Osteoblast (primary cell): ENCODE measurements around the gene DMRTA1. TPM values are rescaled to one million over a fixed set of nuclear protein-coding genes. Genes with fewer than 3 reads are reported as not detected.
"Not testable (repeated sequence)": the region's sequence is repeated elsewhere in the genome, so short reads cannot be mapped to it uniquely, and the experiment has no call there.

ENCODE experiments used
- DNase-seq: peaks from one replicate; pipeline ENCODE4 v3.0.0; 2011; ENCODE audit warnings: low spot score, mixed read lengths; ENCODE audit not compliant: insufficient read length; ENCODE audit errors: missing footprints
- H2AFZ ChIP-seq: 2 replicates; pipeline ENCODE4 v1.6.0; 2011; ENCODE audit warnings: mild to moderate bottlenecking, low read length
- H3K27ac ChIP-seq: 2 replicates; pipeline ENCODE4 v1.5.1; 2011; ENCODE audit warnings: mild to moderate bottlenecking, low read depth, low read length, moderate library complexity
- H3K27me3 ChIP-seq: 2 replicates; pipeline ENCODE4 v1.6.0; 2012; ENCODE audit warnings: mild to moderate bottlenecking, control low read depth, inconsistent platforms, low read length, moderate library complexity; ENCODE audit not compliant: insufficient read depth
- H3K36me3 ChIP-seq: 2 replicates; pipeline ENCODE4 v1.5.1; 2011; ENCODE audit warnings: mild to moderate bottlenecking, low read length, control low read depth, moderate library complexity; ENCODE audit not compliant: insufficient read depth
- H3K4me1 ChIP-seq: 2 replicates; pipeline ENCODE4 v1.5.1; 2011; ENCODE audit warnings: mild to moderate bottlenecking, low read length, control low read depth, moderate library complexity; ENCODE audit not compliant: insufficient read depth
- H3K4me2 ChIP-seq: 2 replicates; pipeline ENCODE4 v1.6.0; 2011; ENCODE audit warnings: mild to moderate bottlenecking, low read length; ENCODE audit not compliant: insufficient read depth
- H3K4me3 ChIP-seq: fragments of 200-600 bp; sonication (generic); 3 replicates; pipeline ENCODE4 v1.5.1; 2012; ENCODE audit warnings: mild to moderate bottlenecking, low read length, inconsistent platforms; ENCODE audit not compliant: insufficient read depth
- H3K79me2 ChIP-seq: 2 replicates; pipeline ENCODE4 v1.6.0; 2012; ENCODE audit warnings: mild to moderate bottlenecking, low read length, control low read depth, inconsistent platforms; ENCODE audit not compliant: insufficient read depth
- H3K9me3 ChIP-seq: 2 replicates; pipeline ENCODE4 v1.5.1; 2011; ENCODE audit warnings: low read depth, low read length, control low read depth
- H4K20me1 ChIP-seq: 2 replicates; pipeline ENCODE4 v1.6.0; 2012; ENCODE audit warnings: mild to moderate bottlenecking, low read length, control low read depth; ENCODE audit not compliant: insufficient read depth
- total RNA-seq: library from RNA; depleted of rRNA; stranded (reverse); fragments of >200 nt; gene quantifications from 2 replicates; pipeline ENCODE4 v1.2.3, GENCODE V29; 2012
- TF ChIP-seq, protein P1 (sequence below): IDR thresholded peaks from 2 replicates; pipeline ENCODE4 v1.5.1; 2011; ENCODE audit warnings: mild to moderate bottlenecking, low read depth, low read length, moderate library complexity; ENCODE audit errors: extremely low read depth

Gene DMRTA1
- total RNA-seq, 1 donor = 4.3 TPM

DNA sequence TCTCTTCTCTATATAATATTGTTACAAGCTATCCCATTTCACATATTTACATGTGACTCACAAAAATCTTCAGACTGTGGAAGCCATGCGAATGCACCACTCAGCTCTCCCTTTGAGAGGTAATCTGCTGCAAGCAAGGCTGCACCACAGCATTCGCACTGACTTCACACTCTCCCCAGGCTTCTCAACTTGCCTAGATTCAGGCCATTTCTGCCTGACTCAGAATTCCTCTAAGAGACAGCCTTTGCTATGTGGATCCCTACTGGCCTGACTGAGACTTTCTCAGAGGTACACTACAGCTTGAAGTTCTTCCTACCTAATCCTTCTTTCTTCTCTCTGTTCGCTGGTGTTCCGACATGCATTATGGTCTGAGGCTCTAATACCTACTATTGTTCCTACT lies 21.1 kb upstream of the DMRTA1 start:
- Histone ChIP-seq H3K27ac (no peak overlapping the region), H3K36me3 (no peaks in the 10 kb centered on the region), H3K79me2 (no peaks in the 10 kb centered on the region), H3K27me3 (no peaks in the 10 kb centered on the region), H4K20me1 (no peaks in the 10 kb centered on the region), H2AFZ (no peak overlapping the region), H3K4me1 (no peaks in the 10 kb centered on the region), H3K4me3 (no peak overlapping the region), H3K4me2 (no peak overlapping the region), H3K9me3 (no peaks in the 10 kb centered on the region)
- TF ChIP-seq, protein P1, sequence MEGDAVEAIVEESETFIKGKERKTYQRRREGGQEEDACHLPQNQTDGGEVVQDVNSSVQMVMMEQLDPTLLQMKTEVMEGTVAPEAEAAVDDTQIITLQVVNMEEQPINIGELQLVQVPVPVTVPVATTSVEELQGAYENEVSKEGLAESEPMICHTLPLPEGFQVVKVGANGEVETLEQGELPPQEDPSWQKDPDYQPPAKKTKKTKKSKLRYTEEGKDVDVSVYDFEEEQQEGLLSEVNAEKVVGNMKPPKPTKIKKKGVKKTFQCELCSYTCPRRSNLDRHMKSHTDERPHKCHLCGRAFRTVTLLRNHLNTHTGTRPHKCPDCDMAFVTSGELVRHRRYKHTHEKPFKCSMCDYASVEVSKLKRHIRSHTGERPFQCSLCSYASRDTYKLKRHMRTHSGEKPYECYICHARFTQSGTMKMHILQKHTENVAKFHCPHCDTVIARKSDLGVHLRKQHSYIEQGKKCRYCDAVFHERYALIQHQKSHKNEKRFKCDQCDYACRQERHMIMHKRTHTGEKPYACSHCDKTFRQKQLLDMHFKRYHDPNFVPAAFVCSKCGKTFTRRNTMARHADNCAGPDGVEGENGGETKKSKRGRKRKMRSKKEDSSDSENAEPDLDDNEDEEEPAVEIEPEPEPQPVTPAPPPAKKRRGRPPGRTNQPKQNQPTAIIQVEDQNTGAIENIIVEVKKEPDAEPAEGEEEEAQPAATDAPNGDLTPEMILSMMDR = no peak
- DNase-seq = no peak

- TF ChIP-seq, protein P1 = no peak
- H3K9me3 ChIP-seq = no peaks in the 10 kb centered on the region
- no peaks in the 10 kb centered on the region for H3K4me1 ChIP-seq
- no peak overlapping the region for H3K27ac ChIP-seq
- no peak overlapping the region for H3K4me2 ChIP-seq
- H2AFZ ChIP-seq = no peak overlapping the region
- DNase-seq = no peak
- no peaks in the 10 kb centered on the region for H3K27me3 ChIP-seq
- H3K36me3 ChIP-seq = no peaks in the 10 kb centered on the region
- H4K20me1 ChIP-seq = no peaks in the 10 kb centered on the region
- H3K4me3 ChIP-seq = no peak overlapping the region
- H3K79me2 ChIP-seq = no peaks in the 10 kb centered on the region
These were observed 19.3 kb upstream of the DMRTA1 start for GRCh38 chr9:22427226-22427880.

GRCh38 chr9:22433691-22434090 lies 12.9 kb upstream of the DMRTA1 start:
- H3K4me1 ChIP-seq = no peaks in the 10 kb centered on the region
- H3K27ac ChIP-seq = no peak overlapping the region
- no peak overlapping the region for H3K4me2 ChIP-seq
- TF ChIP-seq, protein P1 = no peak
- H3K79me2 ChIP-seq = no peaks in the 10 kb centered on the region
- no peak overlapping the region for H3K4me3 ChIP-seq
- no peaks in the 10 kb centered on the region for H3K9me3 ChIP-seq
- no peaks in the 10 kb centered on the region for H3K36me3 ChIP-seq
- H4K20me1 ChIP-seq = no peaks in the 10 kb centered on the region
- no peak overlapping the region for H2AFZ ChIP-seq
- DNase-seq = no peak
- H3K27me3 ChIP-seq = no peaks in the 10 kb centered on the region

DNA sequence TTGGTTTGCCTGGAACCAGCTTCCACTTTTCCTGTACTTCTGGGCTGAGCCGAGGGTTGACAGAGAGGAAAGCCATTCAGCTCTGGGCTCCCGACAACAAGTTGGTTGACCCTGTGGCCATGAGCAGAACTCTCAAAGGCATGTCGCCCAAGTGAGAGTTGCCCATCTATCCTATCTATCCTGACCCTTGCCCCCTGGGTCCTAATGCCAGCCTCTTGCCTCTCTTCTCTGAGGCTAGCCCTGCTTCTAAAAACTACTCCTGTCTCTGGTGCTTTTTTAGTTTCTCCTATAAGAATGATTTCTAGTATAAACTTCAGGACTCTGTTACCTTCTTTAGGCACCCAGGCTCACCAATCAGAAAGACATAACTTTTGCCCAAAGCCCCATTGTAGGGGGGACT lies 11.4 kb upstream of the DMRTA1 start:
- not testable (repeated sequence) for H3K79me2 ChIP-seq, H2AFZ ChIP-seq, H3K36me3 ChIP-seq, DNase-seq, H3K27ac ChIP-seq, H3K9me3 ChIP-seq, H3K4me1 ChIP-seq, H3K4me2 ChIP-seq, H4K20me1 ChIP-seq, H3K4me3 ChIP-seq, H3K27me3 ChIP-seq

DNA sequence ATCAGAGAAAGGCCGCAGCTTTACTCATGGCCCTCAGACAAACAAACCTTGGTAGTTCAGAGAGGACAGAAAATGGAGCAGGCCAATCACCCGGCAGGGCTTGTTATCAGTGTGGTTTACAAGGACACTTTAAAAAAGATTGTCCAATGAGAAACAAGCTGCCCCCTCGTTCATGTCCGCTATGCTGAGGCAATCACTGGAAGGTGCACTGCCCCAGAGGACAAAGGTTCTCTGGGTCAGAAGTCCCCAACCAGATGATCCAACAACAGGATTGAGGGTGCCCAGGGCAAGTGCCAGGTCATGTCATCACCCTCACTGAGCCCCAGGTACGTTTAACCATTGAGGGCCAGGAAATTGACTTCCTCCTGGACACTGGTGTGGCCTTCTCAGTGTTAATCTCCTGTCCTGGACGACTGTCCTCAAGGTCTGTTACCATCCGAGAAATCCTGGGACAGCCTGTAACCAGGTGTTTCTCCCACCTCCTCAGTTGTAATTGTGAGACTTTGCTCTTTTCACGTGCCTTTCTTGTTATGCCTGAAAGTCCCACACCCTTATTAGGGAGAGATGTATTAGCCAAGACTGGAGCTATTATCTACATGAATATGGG lies 9.1 kb upstream of the DMRTA1 start:
- H3K79me2 ChIP-seq, H2AFZ ChIP-seq, H3K27ac ChIP-seq, H3K9me3 ChIP-seq, H3K36me3 ChIP-seq, H3K4me3 ChIP-seq, H4K20me1 ChIP-seq, H3K27me3 ChIP-seq, DNase-seq, H3K4me2 ChIP-seq, H3K4me1 ChIP-seq: not testable (repeated sequence)
